PC-9 (cell line): ENCODE data around the gene UBA5.

Experiments
- CTCF ChIP-seq: fragments of 200-600 bp; sonication (generic); conservative IDR thresholded peaks from 2 replicates; pipeline ENCODE4 v1.6.1; 2017; ENCODE audit warnings: mixed run types, antibody characterized with exemption, mild to moderate bottlenecking, moderate library complexity
- EZH2 ChIP-seq: fragments of 200-600 bp; sonication (generic); IDR thresholded peaks from 2 replicates; pipeline ENCODE4 v1.8.0; 2017; ENCODE audit warnings: antibody characterized with exemption, low read depth

- TF ChIP-seq CTCF (no peak), EZH2 (no peak)
Observed at GRCh38 chr3:132713977-132714727, 54.0 kb downstream of the UBA5 start.
